HG03575 (cell line): ENCODE data around the gene GRM8.

Source experiments
- ATAC-seq: cut with Tn5 transposase; IDR thresholded peaks from one replicate; pipeline ENCODE4 v1.9.1; 2021; ENCODE audit not compliant: unreplicated experiment, insufficient number of reproducible peaks, low FRiP score; ENCODE audit errors: extremely low read depth

Gene GRM8

DNA sequence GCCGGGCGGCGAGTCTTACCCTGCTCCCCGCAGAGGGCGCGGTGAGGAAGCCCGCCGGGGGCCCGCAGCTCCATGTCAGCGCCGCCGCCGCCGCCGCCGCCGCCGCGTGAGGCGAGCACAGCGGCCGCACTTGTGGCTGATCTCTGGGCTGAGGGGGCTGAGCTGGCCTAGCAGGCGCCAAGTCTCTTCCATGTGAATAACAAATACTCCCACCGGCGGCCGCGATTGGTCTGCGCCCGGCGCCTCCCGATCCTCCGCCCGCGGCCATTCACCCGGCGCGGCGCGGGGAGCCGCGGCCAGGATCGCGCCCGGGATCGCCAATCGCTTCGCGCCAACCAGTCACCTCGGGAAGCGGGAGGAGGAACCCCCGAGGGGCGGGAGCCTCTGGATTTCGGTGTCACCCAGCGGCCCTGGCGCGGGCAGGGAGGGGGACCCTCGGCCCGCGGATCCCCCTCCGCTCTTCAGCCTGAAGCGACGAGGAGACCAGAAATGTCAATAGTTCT, at the start of gene GRM8:
Gene GRM8 (minus strand): TSS at position 164 of the 503 bp plus-strand sequence.
- ATAC-seq: no peak

DNA sequence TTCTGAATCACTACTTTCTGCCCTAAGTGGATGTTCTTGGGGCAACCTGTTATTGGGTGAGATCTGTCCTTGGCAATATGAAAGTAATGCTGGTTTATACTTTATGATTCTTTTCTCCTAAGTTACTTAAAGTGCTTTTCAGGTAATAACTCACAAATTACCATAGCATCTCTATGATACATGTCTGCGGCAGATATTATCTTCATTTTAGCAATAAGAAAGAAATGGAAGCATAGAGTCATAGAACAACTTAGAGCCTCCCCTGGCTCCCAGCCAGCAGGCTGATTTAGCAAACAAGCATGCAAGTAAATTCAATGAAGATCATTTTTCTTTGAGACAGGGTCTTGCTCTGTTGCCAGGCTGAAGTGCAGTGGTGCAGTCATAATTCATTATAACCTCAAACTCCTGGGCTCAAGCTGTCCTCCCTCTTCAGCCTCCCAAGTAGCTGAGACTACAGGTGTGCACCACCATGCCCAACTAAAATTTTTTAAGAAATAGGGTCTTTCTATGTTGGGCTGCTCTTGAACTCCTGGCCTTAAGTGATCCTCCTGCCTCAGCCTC, 38.1 kb upstream of the GRM8 start:
- ATAC-seq: no peak

DNA sequence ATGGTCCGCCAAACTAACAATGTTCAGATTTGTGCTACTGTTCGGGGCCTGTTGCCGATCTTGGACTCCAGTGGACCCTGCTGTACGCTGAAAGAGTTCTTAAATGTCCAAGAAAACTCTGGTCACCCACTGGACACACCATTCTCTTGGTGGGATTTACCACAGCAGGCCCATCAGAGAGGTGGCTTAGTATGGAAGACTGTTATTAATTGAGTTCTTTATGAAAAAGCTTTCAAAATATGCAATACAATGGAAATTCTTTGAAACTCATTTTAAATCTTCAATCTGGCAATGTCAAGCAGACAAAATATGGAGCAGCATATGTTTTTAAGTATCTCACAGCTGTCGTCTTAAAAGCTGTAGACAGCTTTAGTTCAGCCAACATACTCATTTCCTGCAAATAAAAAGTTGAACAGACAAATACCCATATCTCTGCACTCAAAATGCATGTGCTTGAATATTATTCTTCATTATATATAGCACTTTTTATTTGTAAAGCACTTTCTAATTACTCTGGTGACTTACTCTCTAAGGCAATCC, 37.4 kb upstream of the GRM8 start:
- ATAC-seq: no peak

DNA sequence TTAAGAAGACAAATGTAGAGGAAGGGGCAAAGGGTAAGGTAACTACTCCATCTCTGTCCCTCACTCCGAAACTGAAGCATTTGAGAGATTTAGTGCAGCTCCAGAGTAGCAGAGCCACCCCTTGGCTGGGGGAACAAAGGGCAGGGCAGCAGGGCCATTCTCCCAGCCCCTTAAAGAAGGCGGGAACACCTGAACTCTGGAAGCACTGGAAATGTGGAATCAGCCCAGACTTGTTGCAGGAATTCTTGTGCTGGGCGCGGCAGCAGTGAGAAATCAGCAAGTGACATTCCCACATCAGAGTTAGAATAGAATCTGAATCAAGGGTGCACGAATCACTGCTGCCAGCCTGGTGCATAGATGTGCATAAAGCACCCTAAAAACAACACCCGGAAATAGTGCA, 34.4 kb upstream of the GRM8 start:
- no peak for ATAC-seq

DNA sequence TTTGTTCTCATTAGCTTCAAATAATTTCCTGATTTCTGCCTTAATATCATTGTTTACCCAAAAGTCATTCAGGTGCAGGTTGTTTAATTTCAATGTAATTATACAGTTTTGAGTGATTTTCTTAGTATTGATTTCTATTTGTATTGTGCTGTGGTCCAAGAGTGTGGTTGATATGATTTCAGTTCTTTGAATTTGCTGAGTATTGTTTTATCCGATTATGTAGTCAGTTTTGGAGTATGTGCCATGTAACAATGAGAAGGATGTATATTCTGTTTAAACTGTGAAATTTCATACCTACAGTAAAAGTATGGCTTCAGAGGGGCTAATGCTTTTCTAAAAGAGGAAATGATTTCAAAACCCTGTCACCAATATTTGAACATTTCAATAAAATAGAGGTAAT, 17.4 kb upstream of the GRM8 start:
- ATAC-seq: no peak

DNA sequence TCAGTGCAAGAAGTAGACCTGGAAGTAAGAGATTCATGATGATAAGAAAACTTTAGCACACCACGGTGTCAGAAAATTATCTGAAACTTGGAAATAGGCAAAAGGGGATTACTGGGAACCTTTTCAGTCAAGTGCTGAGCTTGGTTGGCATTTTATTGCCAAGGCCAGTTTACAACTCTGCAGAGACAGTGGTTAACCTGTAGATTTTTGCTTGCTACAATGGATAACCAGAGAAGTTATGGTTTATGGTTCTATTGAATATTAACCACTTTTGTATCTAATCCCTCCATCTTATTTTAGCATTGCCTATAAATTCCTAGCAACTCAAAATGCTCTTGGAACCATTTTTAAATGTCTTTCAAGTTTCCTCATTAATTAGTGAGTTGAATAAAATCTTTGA, 13.3 kb upstream of the GRM8 start:
- no peak for ATAC-seq

DNA sequence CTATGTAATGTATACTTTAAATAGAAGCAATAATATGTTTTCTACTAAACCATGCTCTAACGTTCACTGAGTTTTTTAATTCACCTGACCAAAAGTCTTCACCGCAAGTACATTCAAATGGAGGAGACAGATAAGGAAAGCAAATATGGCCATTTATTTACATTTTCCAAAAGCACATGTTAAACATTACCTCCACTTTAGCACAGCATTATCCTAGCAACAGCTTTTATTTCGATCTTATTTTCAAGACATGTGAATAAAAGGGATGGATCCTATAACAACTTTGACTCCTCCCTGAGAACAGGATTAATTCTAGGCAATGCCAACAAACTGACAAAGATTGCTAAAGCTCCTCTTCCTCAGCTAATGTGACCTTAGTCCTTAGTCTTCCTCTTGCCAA, 11.5 kb upstream of the GRM8 start:
- ATAC-seq: no peak

DNA sequence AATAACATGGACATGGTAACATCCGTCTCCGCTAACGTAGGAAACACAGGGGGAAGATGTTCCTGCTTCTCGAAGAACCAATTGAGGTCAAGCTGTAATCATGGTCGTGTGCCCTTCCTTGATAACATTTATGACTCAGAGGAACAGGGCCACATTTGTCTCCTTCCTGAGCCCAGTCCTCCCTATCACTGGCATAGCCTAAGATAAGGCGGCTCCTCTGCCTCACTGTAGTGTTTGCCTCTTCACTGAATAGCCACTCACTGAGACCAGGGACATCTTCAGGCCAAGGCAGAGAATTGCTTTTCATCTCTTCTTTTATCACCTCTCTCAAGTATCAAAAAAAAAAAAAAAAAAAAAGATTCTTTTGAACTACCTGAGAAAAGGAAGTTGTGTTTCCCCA, 5.4 kb upstream of the GRM8 start:
- ATAC-seq: no peak

DNA sequence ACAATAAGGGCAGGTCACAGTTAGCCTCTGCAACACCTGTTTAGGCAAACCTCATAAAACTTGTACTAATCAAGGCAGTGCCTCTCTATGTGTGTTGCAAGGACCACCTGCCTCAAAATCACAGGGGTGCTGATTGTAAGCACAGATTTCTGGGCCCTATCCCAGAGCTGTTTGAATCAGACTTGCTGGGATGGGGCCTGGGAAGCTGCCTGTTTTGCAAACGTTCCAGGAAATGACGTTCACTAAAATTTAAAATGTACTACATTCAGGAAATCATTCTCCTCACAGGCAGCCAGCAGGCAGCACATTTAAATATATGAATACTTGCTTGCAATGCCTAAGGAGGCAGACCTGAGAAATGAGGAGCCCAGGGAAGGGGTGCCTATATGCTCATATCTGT, 4.3 kb upstream of the GRM8 start:
- no peak for ATAC-seq

DNA sequence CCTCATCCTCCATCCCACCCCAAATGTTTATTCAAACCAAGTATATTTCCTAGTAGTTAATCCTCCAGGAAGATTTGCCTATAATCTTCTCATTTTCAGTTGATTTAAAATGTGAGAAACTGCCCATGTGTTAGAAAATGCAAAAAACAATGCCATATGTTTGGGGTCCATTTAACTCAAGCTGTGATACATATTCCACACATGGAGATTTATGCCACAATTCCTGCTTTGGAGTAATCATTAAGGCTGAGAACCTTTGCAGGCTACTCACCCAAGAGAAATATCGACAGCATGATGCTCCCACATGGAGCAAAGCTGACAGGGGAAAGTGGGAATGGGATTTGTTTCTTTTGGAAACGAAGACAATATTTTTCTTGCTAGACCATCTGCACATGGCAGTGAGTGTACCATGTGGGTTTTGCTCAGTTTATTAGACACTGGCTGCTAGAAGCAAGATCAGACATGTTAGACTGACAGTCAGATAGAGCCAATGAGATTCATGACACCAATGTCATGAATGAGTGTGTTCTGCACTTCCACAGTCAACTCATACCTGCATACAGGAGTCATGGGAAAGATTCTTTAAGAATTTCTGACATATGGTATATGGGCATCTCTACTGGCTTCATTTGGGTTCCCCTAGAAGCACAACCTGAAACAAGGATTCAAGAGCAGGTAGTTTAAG, 3.4 kb upstream of the GRM8 start:
- ATAC-seq: no peak

DNA sequence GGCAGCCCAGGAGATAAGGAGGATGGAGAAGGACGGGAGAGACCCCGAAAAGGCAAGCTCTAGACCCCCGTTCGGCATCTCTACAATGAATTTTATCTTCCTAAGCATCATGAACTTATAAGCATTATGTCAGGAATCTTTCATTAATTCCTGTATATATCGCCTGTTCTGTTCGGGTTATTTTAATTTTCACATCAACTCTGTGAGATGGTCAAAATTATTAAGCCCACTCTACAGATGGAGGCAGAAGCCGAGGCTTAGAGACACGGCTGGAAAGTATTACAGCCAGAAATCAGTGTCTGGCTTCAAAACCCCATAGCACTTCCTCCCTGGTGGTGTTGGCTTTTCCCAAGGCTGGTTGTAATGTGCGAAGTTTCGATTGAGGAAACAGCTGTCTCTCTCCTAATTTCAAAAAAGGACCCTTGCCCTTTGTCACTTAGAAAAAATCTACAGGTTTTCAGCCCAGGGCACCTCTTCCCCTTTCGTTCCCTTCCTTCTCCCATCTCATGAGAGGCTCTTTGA, 1.5 kb upstream of the GRM8 start:
- no peak for ATAC-seq

DNA sequence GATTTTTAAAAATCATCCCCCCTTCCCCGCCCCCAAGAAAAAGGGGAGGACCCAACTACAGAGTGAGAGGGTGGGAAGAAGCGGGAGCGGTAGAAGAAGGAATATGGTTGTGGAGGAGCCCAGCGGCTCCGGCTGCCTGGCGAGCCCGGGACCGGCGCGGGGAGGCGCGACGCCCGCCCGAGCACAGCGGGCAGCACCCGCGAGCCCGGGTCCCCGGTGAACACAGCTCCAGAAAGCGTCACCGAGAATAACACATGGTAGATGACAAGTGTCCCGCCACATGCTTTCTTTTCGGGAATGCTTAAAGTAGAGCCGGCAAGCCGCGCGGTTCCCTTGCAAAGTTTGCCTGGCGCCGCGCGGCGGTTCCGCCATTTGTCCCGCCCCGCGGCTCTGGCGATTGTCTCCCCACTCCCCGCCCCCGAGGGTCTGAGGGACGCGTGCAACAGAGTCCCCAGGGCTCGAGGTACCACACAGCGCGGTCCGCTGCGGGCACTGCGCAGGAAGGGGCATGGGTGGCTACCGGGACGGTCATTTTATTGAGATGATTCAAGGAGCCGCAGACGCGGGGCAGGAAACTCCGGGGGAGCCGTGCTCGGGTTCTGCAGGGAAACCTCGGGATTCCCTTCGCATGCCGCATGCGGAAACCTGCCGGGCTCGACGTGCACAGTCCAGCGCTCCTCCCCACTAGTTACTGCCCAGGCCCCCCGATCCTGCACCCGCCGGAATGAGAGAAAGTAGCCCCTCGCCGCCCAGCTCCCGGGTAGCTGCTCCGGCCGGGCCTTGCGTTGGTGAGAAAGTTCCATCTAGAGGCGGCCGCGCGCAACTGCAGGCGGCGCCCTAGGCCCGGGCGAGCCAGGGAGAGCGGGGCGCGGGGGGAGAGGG, 781 bp upstream of the GRM8 start:
- no peak for ATAC-seq

DNA sequence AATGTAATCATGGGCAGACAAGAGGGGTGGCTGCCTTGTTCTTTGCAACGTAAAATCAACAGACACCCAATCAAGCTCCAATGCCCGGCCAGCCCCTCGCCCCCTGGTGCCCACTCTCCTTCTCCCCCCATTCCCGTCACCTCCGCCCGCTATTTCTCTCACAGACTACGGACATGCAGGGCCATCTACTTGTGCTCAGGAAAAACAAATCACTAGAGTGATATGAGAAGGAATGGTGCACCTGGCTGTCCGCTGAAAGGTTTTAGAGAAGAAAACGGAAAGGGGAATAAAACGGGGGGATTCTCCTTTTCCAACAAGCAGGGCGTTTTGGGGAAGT, 396 bp downstream of the GRM8 start:
- no peak for ATAC-seq

DNA sequence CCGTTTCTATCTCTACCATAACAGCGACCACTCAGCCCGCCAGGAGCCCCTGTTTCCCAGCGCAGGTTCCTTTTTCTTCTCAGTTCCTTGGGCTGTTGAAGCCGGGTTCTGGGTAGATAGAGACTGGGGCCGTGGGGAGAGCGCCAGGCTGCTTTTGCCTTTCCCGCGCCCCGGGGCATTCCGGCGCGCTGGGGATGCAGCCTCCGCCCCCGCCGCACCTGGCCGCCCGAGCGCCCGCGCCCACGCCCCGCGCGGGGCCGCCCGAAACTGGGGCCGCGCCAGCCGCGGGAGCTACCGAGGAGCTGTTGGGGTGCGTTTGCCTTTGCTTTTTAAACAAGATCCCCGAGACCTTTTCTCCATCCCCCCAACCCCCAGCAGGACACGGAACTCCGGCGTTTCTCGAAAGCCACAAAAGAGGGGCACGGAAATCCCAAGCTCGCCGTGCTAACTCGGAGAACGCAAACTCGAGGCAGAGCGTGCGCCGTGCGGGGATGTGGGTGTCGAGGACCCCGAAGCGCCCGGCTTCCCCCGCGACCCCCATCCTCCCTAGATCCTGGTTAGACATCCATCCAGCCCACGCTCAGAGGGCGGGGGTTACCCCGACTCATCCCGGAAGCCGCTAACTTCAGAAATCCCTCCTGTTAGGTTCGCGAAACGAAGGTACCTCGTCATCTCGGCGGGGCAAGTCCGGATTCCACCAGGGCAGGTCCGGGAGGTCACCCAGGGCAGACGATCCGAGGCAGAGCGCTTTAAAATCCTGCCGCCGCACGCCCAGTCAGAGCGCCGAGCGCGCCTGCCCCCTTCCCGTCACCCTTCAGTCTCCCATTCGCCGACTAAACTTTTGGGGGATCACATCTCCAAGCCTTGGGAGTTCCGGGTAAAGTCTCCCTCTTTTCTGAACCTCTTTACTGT, 1.0 kb downstream of the GRM8 start:
- no peak for ATAC-seq

DNA sequence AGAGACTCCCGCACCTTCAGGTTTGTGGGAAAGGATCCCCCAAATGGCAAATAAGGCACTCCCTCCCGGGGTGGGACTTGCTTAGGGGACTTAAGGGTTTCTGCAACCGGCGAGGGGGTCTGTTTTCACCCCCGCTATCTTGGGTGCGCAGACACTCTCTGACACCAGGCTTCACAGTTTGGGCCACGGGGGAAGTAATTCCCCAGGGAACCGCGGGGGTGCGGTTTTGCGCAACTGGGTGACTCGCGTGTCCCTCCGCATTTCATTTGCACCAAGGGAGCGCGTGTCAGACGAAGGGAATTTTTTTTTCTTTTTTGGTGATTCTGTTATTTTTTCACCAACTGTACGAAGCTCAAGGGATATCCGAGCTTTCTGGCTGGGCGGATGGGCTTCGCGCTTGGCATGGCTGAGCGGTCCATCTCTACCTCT, 1.7 kb downstream of the GRM8 start:
- ATAC-seq: no peak

DNA sequence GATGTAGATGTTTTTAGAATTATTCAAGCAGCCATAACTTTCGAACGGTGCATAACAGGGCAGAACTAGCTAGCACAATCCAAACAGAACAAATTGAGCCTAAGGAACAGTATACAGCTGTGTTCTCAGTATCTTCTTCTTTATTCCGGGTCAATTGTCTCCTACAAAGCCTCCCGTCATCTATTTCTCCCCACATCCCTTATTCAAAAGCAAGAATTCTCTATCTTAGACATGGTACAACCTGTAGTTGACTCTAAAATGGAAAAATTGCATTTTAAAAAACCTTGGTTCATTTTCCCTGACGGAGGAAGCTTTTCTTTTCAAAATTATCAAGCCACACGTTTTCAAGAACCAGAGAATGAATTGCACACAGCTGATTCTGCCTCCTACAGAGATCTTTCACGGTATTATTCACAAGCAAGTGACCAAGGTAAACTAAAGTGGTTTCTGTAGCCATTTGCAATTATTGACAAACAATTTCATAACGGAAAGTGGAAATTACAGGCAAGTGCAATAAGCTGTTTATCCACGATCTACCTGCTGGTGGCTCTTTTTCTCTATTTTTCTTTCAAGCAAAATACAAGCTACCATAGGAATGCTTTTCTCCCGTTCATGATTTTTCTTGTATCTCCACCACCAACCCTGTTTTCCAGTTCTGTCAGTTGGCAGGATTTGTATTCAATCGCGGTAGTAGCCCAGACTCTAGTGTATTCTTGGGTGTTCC, 2.3 kb downstream of the GRM8 start:
- ATAC-seq: no peak

DNA sequence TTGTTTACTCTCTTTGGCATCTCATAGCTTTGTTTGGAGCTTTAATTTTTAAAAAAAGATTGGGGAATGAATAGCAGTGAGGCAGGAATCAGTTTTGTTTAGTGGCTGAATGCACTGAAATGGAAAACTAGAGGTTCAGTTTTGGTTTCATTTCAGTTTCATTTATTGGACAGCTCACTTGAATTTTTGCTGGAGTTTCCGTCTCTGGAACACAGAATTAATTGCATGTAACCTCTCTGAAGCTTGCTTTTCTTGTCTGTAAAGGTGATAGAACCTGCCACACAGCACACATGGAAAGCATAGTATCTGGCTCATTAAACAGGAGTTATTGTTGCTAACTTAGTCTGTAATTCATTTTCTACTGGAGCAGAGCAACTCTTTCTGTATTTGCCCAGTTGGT, 7.1 kb downstream of the GRM8 start:
- ATAC-seq: no peak

DNA sequence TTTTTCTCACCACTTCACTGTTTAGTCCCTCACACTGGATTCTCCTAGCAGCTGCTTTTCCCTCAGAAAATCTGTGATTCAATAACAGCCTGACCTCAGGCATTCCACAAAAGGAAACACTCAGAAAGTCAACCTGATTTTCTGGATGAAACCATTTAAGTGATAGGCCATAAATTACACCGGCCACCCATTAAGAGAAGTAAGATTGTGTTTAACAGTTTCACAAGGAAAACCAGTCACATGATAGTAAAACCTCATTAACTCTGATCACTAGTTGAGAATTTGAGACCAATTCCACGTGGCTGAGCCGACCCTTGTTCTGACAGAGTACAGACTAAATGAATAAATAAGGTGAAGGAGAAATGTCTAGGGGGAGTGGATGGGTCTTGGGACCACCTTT, 7.7 kb downstream of the GRM8 start:
- no peak for ATAC-seq
